22Rv1 (cell line): ENCODE results near the gene MAST4.

Experiments used
- H3K27ac ChIP-seq: fragments of 450-650 bp; 2 replicates; pipeline ENCODE4 v1.5.1; 2017
- ZFX ChIP-seq: fragments of 450-650 bp; IDR thresholded peaks from 2 replicates; pipeline ENCODE4 v1.6.1; 2017; ENCODE audit warnings: antibody characterized with exemption, borderline replicate concordance
- TF ChIP-seq, protein P1 (sequence below): fragments of 450-650 bp; IDR thresholded peaks from 2 replicates; pipeline ENCODE4 v1.5.1; 2017; ENCODE audit warnings: mild to moderate bottlenecking

The MAST4 gene

DNA sequence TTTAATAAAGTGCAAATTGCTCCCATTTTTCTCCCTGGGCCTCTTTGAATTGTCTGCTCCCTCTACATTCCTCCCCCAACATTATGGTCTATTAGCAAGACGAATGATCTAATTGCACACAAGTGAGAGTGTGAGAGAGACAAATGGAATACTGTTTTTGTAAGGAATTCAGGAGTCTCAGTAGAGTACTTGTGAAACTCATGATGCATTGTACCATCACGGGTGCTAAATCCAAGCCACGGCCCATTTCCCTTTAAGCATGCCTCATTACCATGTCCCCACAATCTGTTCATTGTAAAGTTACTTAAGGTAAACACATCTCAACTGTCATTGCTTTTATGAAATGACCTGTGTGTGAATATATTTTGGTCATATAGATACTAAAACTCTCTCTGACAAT lies 537.6 kb downstream of the MAST4 start:
- no peak for TF ChIP-seq ZFX
- TF ChIP-seq, protein P1, sequence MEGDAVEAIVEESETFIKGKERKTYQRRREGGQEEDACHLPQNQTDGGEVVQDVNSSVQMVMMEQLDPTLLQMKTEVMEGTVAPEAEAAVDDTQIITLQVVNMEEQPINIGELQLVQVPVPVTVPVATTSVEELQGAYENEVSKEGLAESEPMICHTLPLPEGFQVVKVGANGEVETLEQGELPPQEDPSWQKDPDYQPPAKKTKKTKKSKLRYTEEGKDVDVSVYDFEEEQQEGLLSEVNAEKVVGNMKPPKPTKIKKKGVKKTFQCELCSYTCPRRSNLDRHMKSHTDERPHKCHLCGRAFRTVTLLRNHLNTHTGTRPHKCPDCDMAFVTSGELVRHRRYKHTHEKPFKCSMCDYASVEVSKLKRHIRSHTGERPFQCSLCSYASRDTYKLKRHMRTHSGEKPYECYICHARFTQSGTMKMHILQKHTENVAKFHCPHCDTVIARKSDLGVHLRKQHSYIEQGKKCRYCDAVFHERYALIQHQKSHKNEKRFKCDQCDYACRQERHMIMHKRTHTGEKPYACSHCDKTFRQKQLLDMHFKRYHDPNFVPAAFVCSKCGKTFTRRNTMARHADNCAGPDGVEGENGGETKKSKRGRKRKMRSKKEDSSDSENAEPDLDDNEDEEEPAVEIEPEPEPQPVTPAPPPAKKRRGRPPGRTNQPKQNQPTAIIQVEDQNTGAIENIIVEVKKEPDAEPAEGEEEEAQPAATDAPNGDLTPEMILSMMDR: no peak
- H3K27ac ChIP-seq: no peak overlapping the region

DNA sequence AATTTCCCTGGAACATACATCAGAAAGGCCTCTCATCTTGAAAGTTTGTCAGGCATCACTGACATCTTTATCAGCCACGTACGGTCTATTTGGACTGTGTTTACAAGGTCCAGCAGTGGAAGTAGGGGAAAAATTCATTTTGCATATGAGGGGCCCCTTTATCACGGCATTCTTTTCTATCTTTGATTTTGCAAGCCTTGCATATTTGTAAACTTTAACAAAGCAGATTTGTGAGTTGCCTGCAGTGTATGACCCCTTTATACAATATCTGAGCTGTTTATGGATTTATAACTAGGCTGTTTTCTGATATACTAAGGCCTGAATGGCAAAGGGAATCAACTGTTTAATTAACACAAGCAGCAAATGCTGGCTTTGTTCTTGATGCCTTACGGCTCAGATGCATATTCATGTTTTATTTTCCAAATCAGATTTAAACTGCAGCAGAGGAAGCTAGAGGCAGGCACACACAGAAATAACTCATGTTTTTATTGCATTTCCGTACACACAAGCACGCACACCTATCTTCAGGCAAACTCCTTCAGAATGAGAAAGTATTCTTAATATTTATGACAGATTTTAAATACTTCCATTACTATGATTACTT lies 539.3 kb downstream of the MAST4 start:
- TF ChIP-seq, protein P1: no peak
- TF ChIP-seq ZFX: no peak
- no peak overlapping the region for H3K27ac ChIP-seq

DNA sequence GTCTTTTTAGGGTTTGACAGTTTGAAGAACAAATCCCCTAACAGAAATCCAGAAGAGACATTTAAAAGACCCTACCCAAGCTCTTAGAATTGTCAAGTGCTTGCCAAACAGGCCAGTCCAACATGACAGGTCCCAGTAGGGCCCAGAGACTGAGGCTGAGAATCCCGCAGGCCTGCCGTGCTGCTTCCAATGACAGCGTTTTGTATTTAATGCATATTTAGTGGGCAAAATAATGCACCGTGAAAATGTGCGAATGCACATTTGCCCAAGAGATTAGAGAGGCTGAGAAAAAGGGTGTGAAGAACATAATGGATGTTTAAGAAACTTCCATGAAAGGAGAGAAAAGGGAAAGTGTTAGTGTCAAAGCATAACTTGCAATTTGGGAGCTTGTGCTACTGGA lies 542.8 kb downstream of the MAST4 start:
- H3K27ac ChIP-seq: no peak overlapping the region
- TF ChIP-seq, protein P1: no peak

GRCh38 chr5:67140413-67140812 lies 544.2 kb downstream of the MAST4 start:
- TF ChIP-seq, protein P1: no peak
- no peak for TF ChIP-seq ZFX
- no peak overlapping the region for H3K27ac ChIP-seq

DNA sequence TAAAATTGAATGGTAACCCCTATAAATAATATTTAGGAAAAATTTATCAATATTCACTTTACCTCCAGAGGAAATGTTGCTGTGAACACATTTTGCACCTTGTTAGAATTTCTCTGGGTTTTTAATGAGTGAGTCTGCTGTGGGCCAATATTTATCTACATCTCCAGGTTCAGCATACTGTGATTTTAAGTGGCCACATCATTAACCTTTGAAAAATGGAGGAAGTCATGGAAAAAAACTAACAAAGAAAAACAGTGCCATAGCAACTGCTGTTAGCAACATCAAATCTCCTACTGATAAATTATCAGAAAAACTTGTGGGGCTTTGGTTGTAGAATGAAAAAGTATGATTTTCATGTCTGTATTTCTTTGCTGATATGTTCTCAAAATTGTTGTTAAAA lies 545.5 kb downstream of the MAST4 start:
- H3K27ac ChIP-seq: no peak overlapping the region
- TF ChIP-seq ZFX: no peak
- TF ChIP-seq, protein P1: no peak

GRCh38 chr5:67142816-67143215 lies 546.6 kb downstream of the MAST4 start:
- H3K27ac ChIP-seq: no peak overlapping the region
- TF ChIP-seq, protein P1: no peak
- no peak for TF ChIP-seq ZFX

- H3K27ac ChIP-seq: no peak overlapping the region
- TF ChIP-seq, protein P1: no peak
- no peak for TF ChIP-seq ZFX
Observed at GRCh38 chr5:67143549-67143948, 547.4 kb downstream of the MAST4 start.
